Measurements from ENCODE around the gene KRTAP5-7. TPM values are rescaled to one million over a fixed set of nuclear protein-coding genes. Genes with fewer than 3 reads are reported as not detected.

KRTAP5-7 gene
- total RNA-seq, 2 donors from 2014 or later: 0.17 to 0.24 TPM

DNA sequence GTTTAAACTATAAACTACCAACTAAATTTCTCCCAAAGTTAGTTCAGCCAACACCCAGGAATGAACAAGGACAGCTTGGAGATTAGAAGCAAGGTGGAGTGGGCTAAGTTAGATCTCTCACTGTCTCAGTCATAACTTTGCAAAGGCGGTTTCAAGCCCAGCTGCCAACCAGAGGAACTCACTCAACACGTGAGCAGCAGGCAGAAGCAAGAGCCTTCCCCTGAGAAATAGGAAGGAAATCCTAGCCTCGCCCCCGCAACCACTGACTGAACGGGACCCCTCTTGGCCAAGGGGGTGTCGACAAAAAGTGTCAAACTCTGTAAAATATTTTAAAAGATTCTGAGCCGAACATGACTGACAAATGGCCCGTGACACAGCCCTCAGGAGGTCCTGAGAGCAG is 16.8 kb downstream of the KRTAP5-7 start:
- no peaks in the 10 kb centered on the region for H3K27me3 ChIP-seq

DNA sequence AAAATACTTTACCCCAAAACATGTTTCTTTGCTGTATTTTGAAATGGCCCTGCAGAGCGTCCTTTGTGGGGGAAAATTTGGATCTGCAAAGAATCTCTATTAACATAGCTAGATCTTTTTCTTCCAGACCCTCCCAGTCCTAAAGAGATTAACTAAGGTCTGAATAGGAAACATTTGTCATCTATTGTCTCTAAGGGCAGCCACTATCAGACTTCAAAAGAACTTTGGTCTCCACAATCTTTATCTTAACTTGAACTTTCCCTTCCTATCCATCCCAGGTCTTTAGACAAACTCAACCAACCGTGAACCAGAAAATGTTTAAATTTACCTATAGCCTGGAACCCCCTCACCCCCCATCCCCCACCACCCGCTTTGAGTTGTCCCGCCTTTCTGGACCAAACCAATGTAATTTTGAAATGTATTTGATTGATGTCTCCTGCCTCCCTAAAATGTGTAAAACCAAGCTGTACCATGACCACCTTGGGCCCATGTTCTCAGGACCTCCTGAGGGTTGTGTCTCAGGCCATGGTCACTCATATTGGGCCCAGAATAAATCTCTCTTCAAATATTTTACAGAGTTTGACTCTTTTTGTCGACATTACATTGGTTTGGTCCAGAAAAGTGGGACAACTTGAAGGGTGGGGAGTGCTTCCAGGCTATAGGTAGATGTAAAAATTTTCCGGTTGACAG is 17.6 kb downstream of the KRTAP5-7 start:
- TF ChIP-seq, protein P1, sequence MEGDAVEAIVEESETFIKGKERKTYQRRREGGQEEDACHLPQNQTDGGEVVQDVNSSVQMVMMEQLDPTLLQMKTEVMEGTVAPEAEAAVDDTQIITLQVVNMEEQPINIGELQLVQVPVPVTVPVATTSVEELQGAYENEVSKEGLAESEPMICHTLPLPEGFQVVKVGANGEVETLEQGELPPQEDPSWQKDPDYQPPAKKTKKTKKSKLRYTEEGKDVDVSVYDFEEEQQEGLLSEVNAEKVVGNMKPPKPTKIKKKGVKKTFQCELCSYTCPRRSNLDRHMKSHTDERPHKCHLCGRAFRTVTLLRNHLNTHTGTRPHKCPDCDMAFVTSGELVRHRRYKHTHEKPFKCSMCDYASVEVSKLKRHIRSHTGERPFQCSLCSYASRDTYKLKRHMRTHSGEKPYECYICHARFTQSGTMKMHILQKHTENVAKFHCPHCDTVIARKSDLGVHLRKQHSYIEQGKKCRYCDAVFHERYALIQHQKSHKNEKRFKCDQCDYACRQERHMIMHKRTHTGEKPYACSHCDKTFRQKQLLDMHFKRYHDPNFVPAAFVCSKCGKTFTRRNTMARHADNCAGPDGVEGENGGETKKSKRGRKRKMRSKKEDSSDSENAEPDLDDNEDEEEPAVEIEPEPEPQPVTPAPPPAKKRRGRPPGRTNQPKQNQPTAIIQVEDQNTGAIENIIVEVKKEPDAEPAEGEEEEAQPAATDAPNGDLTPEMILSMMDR (IDR thresholded peaks at IDR 0.05): no peak
- Histone ChIP-seq H3K27ac (no peak overlapping the region), H3K4me1 (no peaks in the 10 kb centered on the region), H3K36me3 (no peaks in the 10 kb centered on the region), H3K27me3 (no peaks in the 10 kb centered on the region), H3K4me3 (no peak overlapping the region), H3K9me3 (no peaks in the 10 kb centered on the region), H3K9ac (ENCODE audit: low read depth in 2 of 2, low read length in 2 of 2) (no peak overlapping the region)
- no peak for DNase-seq
- intact Hi-C loops (cut with DNase I): no loop called here

More for the DNA sequence above, 16.8 kb downstream of the KRTAP5-7 start:
- no peak for DNase-seq
- no peak overlapping the region for H3K9ac ChIP-seq (ENCODE audit: low read depth in 2 of 2, low read length in 2 of 2)
- intact Hi-C loops (cut with DNase I): no loop called here
- H3K9me3 ChIP-seq: no peaks in the 10 kb centered on the region
- H3K27ac ChIP-seq: no peak overlapping the region
- H3K4me1 ChIP-seq: no peaks in the 10 kb centered on the region
- H3K4me3 ChIP-seq: no peak overlapping the region
- TF ChIP-seq, protein P1 (IDR thresholded peaks at IDR 0.05): no peak
- H3K36me3 ChIP-seq: no peaks in the 10 kb centered on the region

DNA sequence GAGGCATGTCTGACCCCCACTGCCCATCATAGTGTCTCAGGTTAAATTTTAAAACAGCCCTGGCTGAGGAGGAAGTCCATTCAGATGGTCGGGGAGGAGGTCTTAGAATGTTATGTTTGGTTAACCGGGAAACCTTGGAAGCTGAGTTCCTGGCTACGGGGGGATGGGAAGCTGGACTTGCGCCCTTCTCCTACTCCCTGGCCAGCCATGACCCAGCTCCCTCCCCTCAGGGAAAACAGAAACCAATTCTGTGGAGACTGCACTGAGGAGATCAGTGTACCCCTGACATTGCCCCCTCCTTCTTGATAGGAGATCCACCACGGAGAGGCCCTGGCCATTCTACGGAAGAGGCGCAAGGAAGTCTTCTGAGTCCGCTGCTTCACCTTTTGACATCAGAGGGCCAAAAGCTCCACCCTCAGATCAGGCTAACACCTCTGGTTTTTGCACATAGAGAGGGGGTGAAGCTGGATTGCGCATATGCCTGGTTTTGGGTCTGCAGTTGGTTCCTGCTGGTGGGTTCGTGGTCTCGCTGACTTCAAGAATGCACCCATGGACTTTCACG is 18.4 kb downstream of the KRTAP5-7 start:
- Histone ChIP-seq H3K9ac (ENCODE audit: low read depth in 2 of 2, low read length in 2 of 2) (no peak overlapping the region), H3K27ac (no peak overlapping the region), H3K36me3 (no peaks in the 10 kb centered on the region), H3K27me3 (no peaks in the 10 kb centered on the region), H3K4me1 (no peaks in the 10 kb centered on the region), H3K4me3 (no peak overlapping the region), H3K9me3 (no peaks in the 10 kb centered on the region)
- intact Hi-C loops (cut with DNase I): no loop called here
- DNase-seq: no peak
- TF ChIP-seq, protein P1 (IDR thresholded peaks at IDR 0.05): no peak

DNA sequence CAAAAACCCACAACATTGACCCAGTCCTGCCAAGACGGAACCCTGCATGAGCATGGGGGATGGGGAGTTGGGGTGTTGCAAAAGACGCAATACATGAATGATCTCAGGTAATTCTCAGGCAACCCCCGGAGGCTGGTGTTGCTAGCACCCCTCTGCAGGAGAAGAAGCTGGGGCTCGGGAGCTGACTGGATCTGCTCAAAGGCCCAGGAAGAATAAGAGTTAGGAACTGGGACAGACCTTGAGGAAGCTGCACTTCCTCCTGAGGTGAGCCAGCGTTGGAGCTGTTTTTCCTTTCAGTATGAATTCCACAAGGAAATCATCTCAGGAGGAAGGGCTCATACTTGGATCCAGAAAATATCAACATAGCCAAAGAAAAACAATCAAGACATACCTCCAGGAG is 21.1 kb downstream of the KRTAP5-7 start, which contains the start of gene KRTAP5-9:
Gene KRTAP5-9, plus strand, starts transcription at position 301 of the 400 bp plus-strand sequence. CDS start 238 bp downstream, outside the sequence.
- no peaks in the 10 kb centered on the region for H3K27me3 ChIP-seq
- DNase-seq: no peak
- TF ChIP-seq, protein P1 (IDR thresholded peaks at IDR 0.05): no peak
- no peak within 1 kb of the TSS for H3K4me3 ChIP-seq
- H3K27ac ChIP-seq: no peak within 1 kb of the TSS
- H3K4me1 ChIP-seq: no peaks in the 10 kb centered on the region
- H3K9ac ChIP-seq (ENCODE audit: low read depth in 2 of 2, low read length in 2 of 2): no peak within 1 kb of the TSS
- no peaks in the 10 kb centered on the region for H3K9me3 ChIP-seq
- intact Hi-C loops (cut with DNase I): no loop called here
- no peaks in the 10 kb centered on the region for H3K36me3 ChIP-seq

DNA sequence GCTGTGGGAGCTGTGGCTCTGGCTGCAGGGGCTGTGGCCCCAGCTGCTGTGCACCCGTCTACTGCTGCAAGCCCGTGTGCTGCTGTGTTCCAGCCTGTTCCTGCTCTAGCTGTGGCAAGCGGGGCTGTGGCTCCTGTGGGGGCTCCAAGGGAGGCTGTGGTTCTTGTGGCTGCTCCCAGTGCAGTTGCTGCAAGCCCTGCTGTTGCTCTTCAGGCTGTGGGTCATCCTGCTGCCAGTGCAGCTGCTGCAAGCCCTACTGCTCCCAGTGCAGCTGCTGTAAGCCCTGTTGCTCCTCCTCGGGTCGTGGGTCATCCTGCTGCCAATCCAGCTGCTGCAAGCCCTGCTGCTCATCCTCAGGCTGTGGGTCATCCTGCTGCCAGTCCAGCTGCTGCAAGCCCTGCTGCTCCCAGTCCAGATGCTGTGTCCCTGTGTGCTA is 21.7 kb downstream of the KRTAP5-7 start:
- Histone ChIP-seq H3K4me1 (no peaks in the 10 kb centered on the region), H3K27ac (no peak overlapping the region), H3K4me3 (no peak overlapping the region), H3K9me3 (no peaks in the 10 kb centered on the region), H3K9ac (ENCODE audit: low read depth in 2 of 2, low read length in 2 of 2) (no peak overlapping the region), H3K36me3 (no peaks in the 10 kb centered on the region), H3K27me3 (no peaks in the 10 kb centered on the region)
- TF ChIP-seq, protein P1 (IDR thresholded peaks at IDR 0.05): no peak
- intact Hi-C loops (cut with DNase I): no loop called here
- DNase-seq: no peak

All from colonic mucosa (tissue), 4 donors.